NCI-H1930 (cell line): ENCODE data around the gene CLINT1.

Source experiments
- DNase-seq, 2 experiments: peaks; one replicate each; lab custom pipeline; 2025; lab: John Stamatoyannopoulos, UW

CLINT1 gene

DNA sequence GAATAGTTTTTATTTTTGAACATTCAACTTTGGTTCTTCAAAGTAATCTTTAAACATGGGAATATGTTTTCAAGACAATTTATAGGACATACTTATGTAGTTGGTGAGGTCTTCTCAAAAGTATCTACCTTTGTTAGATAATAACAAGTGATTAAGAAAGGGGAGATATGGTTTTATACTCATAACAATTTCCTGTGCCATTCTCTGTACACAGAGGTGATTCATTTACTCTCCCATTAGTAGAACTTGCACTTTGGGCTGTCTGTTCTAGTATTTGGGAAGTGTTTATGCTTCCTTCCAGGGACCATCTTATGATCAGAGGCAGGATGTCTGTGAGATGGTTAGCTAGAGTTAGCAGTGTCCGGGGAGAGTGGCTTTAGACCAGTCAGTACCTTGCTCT lies 100.2 kb downstream of the CLINT1 start:
- no peak for DNase-seq

- DNase-seq = no peak
Measured at GRCh38 chr5:157756122-157756521, 102.8 kb downstream of the CLINT1 start.

- DNase-seq = no peak
Measured at GRCh38 chr5:157750320-157750719, 108.6 kb downstream of the CLINT1 start.

- DNase-seq = no peak
Measured at GRCh38 chr5:157749462-157749799, 109.5 kb downstream of the CLINT1 start.

DNA sequence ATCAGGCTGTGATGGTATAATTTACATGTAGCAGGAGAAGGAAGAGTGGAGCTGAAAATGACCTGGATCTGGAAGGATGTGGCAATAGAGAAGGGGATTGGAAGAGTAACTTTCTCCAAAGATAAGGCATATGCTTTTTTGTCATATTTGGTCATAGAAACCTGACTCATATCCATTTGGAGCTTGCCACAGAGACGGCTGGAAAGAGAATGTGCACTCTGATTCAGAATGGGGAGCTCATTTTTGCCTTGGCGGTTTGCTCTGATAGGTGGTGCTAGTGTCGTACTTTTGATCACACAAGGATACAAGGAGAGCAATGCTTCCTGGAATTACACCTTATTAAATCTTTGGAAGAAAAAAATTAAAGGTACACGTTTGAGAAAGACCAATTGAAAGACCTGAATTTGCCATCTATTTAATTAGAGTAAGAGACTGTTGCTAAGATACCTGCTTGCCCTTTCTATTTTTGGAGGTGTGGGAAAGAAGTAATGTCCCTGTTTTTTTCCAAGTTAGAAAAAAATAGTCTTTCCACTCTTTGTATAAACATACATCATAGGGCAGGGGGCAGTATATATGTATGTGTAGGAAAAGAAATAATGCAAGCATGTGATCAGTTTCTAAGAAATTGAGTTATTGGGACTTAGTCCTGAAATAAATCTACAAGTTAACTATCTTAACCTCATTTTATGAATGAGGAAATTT lies 110.0 kb downstream of the CLINT1 start:
- no peak for DNase-seq

DNA sequence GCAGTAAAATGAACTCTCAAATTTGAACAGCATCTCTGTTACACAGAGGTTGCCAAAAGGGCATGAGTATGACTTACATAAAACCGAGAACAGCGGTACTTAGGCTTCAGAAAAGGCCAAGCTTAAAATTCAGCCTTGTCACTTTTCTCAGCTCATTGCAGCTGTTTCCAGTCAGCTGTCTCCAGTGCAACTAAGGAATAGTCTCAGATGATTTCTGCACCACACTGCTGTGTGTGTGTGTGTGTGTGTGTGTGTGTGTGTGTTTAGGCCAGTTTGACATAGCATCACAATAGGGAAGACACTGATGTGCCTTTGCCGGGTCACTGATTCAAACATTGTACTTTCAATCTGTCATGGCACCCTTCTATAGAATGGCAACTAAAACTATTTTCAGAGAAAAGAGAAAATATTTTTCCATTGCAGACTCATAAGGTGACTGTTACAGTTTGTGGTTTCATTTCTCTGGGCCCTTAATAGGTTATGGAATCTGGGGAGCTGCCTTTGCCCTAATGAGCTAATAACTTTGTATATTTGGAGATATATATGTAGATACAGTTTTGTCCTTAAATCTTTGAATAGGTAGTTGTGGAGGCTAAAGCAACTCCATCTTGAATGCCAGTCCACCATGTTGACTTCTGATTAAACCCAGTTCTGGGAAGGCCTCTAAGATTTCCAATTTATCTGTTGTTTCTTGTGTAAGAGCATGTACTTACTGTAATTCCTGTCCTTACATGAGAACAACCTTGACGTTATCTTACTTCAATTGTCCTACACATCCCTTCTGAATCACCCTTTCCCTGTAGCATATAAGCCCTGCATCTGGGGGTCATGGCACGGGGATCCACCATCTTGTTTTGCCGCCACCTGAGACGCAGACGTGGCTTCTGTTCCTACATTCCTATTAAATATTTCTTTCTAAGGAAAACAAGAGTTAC lies 110.9 kb downstream of the CLINT1 start:
- no peak for DNase-seq

DNA sequence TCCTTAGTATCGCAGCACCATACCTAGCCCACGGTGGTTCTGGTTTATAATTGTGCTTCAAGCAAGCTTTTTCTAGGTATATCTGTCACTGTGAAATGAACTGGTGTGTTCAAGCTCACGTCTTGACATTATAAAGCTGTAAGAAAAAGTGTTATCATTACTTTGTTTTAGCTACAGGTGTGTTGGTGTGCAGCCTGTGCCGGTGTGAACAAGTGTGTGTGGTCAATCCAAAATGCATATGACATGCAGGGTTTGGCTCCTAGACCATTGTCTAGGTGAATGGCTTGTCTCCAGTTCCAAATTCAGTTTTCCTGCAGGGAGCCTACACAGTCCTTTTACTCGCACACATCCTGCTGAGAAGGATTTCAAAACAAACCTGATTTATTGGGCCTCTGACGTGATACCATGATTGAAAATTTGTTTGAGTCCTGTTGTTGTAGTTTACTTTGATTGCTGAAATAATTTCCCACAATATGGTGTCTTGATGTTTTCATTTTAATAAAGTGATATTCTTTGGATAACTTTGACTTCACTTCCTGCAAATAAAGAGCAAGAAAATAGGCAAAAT lies 111.7 kb downstream of the CLINT1 start:
- DNase-seq = no peak

- DNase-seq = no peak
Measured at GRCh38 chr5:157745041-157745456, 113.9 kb downstream of the CLINT1 start.

GRCh38 chr5:157744051-157745011 lies 114.6 kb downstream of the CLINT1 start:
- DNase-seq = no peak

- DNase-seq = peak; percentile 44 to 70
Measured at GRCh38 chr5:157743163-157744050, 115.5 kb downstream of the CLINT1 start, which contains the start of gene LSM11. TSS of gene LSM11 (plus strand) at chr5:157743712. CDS start at chr5:157743751, 39 bp downstream.

GRCh38 chr5:157741131-157741530 lies 117.8 kb downstream of the CLINT1 start:
- DNase-seq = no peak

DNA sequence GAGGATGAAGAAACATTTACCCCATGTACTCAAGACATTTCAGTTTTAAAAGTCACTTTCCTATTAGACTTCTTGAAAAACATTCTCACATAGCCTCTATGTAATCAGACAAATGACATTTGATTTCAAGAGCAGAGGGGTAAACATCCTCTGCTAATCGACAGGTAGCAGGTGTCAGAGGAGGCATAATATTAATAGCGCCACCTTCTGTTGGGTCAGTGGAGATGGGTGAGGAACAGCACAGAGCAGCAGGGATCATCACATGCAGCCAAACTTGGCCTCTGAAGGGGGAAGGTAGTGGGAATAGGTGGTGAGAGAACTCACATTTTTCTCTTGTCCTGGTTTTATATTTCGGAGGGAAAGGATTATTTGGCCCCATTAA lies 118.7 kb downstream of the CLINT1 start:
- peak in 1 of 2 experiments; percentile 1 for DNase-seq

GRCh38 chr5:157739388-157740228 lies 119.3 kb downstream of the CLINT1 start:
- no peak for DNase-seq

GRCh38 chr5:157735991-157736390 lies 123.0 kb downstream of the CLINT1 start:
- DNase-seq = no peak
